ENCODE results near the gene COL23A1.

COL23A1 gene

GRCh38 chr5:178360222-178360925 lies 229.8 kb downstream of the COL23A1 start:
- DNase-seq (ENCODE audit: low spot score) = no peak

GRCh38 chr5:178359738-178360137 lies 230.5 kb downstream of the COL23A1 start:
- no peak for DNase-seq (ENCODE audit: low spot score)

- no peak for DNase-seq (ENCODE audit: low spot score)
Measured at GRCh38 chr5:178357678-178358077, 232.5 kb downstream of the COL23A1 start.

GRCh38 chr5:178357121-178357521 lies 233.1 kb downstream of the COL23A1 start:
- no peak for DNase-seq (ENCODE audit: low spot score)

GRCh38 chr5:178356431-178356872 lies 233.7 kb downstream of the COL23A1 start:
- DNase-seq (ENCODE audit: low spot score) = no peak

- DNase-seq (ENCODE audit: low spot score) = no peak
Measured at GRCh38 chr5:178355671-178356070, 234.5 kb downstream of the COL23A1 start.

- DNase-seq (ENCODE audit: low spot score) = no peak
Measured at GRCh38 chr5:178353461-178353860, 236.7 kb downstream of the COL23A1 start.

- no peak for DNase-seq (ENCODE audit: low spot score)
Measured at GRCh38 chr5:178352035-178352349, 238.2 kb downstream of the COL23A1 start.

GRCh38 chr5:178351221-178352034 lies 238.8 kb downstream of the COL23A1 start:
- no peak for DNase-seq (ENCODE audit: low spot score)

GRCh38 chr5:178350361-178351220 lies 239.6 kb downstream of the COL23A1 start:
- DNase-seq (ENCODE audit: low spot score) = no peak

GRCh38 chr5:178349625-178350353 lies 240.4 kb downstream of the COL23A1 start:
- no peak for DNase-seq (ENCODE audit: low spot score)

- no peak for DNase-seq (ENCODE audit: low spot score)
Measured at GRCh38 chr5:178349075-178349511, 241.1 kb downstream of the COL23A1 start.

GRCh38 chr5:178348356-178349074 lies 241.7 kb downstream of the COL23A1 start:
- DNase-seq (ENCODE audit: low spot score) = no peak

- DNase-seq (ENCODE audit: low spot score) = no peak
Measured at GRCh38 chr5:178347956-178348355, 242.2 kb downstream of the COL23A1 start.

- peak; percentile 83 for DNase-seq (ENCODE audit: low spot score)
Measured at GRCh38 chr5:178346607-178347334, 243.4 kb downstream of the COL23A1 start.

GRCh38 chr5:178343306-178343705 lies 246.9 kb downstream of the COL23A1 start:
- DNase-seq (ENCODE audit: low spot score) = no peak

GRCh38 chr5:178341851-178342140 lies 248.4 kb downstream of the COL23A1 start:
- no peak for DNase-seq (ENCODE audit: low spot score)

GRCh38 chr5:178341091-178341850 lies 248.9 kb downstream of the COL23A1 start:
- no peak for DNase-seq (ENCODE audit: low spot score)

GRCh38 chr5:178340637-178341036 lies 249.6 kb downstream of the COL23A1 start:
- no peak for DNase-seq (ENCODE audit: low spot score)

- DNase-seq (ENCODE audit: low spot score) = no peak
Measured at GRCh38 chr5:178340187-178340586, 250.0 kb downstream of the COL23A1 start.
